GM19467 (cell line): ENCODE data around the gene HERC2.

Experiments used
- ATAC-seq: cut with Tn5 transposase; IDR thresholded peaks from one replicate; pipeline ENCODE4 v1.9.1; 2021; ENCODE audit warnings: mild to moderate bottlenecking, moderate library complexity; ENCODE audit not compliant: unreplicated experiment

The HERC2 gene

DNA sequence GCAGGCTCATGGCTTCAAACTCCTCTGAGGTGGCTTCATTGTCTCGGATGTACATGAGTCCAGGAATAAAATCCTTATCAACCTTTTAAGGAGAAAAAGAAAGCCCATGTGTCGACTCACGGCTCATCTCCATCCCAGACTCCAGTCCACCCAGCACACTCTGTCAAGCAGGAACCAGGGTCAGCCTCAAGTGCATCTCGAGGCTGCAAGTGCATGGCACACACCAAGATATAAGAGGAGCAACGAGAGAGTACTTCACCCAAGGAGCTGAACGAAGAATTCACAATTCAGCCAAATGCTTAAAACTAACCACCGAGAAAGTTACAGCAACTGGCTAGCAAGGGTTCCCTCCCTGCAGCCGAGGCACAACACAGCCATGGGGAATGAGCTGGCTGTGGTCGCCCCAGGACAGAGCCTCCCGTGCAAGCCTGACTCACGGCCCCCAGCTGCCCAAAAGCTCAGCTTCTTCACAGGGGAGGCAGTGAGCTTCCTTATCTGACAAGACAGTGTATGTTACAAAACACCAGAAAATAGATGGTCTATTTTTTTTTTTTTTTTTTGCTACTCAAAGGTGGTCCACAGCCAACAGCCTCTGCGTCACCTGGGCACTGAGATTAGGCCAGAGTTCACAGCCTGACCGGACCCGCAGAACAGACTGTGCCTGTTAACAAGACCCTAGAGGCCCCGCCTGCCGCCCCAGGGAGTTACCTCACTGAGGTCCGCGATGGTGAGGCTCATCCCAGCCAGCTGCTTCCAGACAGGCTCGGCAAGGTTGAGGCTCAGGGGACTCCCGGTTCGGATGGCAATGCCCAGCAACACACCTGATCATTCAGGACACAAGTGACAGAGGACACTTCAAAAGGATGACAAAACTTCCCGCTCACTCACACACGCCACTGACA is 207.0 kb downstream of the HERC2 start:
- no peak for ATAC-seq

DNA sequence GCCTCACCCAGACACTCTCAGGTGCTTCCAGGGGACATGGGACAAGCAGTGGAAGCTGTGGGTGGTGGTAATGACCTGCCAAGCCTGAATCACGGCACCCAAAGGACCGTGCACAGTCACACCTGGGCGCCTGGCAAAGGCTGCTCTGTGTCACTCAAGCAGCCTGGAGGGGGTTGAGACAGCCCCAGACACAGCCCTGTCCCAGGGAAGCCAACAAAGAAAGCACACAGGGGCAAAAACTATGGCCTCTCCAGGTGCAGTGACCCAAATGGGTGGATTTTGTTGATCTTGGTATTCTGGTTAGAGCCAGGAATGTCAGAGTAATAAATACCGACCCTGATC is 207.9 kb downstream of the HERC2 start:
- no peak for ATAC-seq

DNA sequence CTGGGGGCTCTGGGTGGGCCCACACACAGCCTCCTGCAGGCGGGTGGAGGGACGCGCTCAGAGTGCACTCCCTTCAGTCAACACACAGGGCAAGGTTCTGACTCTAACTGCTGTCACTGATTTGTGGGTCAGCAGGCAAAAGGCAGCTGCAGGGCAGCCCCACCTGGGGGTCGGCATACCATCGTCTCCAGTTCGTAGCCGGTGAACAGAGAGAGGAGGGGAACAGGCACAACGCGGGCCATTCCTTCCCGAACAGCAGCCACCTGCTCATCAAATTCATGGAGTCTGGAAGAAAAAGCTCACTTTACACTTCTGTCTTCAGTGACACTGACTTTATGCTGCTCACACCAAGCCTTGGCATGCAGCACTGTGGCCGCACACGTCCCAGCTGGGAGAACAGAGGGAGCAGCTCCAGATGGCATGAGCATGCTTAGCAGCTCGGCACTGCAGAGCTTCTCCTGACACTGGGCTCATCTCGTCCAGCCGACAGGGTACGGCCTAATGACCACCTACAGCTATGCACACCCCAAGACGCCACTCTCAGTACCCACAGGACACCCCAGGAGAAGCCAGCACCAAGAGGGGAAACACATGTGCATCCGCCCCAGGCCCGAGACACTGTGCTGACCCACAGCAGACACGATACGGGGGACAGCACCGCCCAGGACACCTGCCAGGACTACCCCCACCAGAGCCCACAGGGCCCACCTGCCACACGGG is 208.4 kb downstream of the HERC2 start:
- ATAC-seq = no peak

DNA sequence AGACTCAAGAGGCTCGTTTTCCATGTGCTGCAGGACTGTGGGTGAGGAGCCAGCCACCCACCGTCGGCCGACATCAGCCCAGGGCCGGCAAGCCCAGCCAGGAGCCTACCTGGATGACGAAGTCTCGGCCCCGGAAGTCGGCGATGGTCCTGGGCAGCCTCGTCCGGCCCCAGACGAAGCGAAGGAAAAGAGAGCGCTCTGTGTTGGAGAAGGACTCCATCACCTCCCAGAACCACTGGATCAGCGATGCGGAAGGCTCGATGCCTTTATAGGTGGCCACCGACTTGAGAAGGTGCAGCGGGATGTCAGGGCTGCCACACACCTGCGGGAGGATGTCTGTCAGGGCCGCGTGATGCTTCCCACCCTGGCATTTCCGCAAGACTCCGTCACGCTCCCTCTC is 209.0 kb downstream of the HERC2 start:
- no peak for ATAC-seq

DNA sequence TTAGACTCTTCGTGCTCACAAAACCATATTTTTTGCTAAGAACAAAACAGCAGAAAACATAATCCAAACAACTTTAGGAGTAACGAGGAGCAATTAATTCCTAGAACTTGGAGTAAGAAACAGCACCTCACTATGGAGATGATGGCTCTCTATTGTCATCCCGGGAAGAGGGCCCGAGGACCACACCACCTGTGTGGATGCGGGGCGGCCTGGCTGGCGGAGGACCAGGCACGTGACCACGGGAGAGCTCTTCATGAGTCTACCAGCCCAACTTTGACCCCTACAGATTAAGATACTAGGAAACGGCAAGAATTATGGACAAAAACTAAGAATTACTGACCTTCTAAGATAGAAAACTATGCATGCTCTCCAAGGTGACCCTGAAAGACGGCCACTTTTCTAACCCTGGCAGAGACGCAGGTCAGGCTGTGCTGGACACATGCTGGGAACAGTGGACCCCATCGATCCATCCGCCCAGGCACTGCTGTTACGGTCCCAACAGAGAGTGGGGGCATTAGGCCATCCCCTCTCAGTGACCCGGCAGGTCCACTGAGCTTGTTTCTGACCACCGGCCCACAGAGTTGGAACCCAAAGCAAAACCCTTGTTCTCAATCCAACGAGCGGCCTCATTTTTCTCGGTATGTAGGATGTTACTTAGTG is 209.7 kb downstream of the HERC2 start:
- ATAC-seq = no peak

DNA sequence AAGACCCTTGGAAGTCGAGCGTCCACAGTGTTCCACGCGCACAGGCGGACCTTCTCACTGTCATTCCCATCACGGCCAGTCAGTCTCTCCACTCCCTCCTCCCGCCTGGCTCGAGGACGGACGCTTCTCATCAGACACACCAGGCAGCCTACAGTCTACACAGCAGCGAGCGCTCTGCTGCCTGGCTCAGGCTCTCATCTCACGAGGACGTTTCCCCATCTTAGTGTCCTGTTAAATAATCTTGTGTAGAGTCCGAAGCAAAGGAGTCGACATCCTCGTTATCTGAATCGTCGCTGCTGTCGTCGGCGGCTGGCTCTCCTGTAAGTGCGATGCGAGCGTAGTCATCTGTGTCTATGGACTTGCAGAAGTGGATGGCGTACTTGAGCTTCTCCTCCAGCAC is 210.4 kb downstream of the HERC2 start:
- no peak for ATAC-seq

DNA sequence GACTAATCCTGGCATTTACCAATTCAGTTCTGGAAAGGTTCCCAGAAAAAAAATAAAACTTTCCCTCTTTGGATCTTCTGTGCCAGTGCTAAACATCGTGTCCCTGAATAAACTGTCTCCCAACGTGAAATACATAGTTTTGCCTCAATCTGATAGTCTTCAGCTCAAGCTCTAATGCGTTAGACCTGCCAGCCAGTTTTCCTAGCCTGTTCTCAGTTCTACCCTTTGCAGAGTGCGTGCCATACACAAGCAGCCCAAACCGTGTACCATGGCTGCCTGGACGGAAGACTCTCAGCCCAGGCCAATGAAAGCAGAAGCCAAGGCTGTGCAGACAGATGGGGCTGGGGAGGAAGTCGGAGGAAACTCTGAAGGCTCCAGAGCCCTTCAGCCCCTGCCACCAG is 211.5 kb downstream of the HERC2 start:
- no peak for ATAC-seq

DNA sequence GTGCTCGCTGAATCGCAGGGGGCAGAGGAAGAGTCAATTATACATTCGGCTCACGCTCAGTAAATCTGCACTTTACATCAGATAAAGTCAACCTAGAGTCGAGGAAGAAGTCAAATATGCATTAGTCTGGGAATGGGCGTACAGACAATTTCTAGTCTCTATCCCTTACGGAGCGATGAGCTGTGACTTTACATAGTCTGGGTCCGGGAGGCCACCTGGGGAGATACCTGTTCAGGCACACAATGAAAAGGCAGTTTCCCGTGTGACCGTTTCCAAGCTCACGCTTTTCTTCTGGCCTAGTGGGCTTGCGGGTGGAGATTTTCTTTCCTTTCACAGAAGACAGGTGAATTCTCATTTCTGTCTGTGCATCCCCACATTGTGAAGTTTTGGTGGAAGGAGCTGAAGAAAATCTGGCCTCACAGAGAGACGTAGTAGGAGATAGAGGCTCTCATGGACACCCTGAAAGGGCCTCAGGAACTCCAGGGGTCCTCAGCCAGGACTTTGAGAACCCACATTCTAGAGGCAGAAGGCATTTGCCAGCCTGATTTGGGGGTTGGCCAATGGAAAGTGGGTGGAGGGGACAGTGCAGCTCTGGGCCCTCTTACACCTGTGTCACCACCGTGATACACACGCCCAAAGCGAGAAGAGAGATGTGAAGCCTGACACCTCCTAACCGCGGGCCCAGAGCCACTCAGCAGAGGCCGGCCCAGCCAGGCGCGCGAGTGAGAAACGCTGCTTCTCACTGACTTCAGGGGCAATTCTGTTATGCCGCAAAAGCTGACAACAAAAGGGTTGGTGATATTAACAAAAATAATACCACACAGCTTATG is 212.1 kb downstream of the HERC2 start:
- no peak for ATAC-seq

DNA sequence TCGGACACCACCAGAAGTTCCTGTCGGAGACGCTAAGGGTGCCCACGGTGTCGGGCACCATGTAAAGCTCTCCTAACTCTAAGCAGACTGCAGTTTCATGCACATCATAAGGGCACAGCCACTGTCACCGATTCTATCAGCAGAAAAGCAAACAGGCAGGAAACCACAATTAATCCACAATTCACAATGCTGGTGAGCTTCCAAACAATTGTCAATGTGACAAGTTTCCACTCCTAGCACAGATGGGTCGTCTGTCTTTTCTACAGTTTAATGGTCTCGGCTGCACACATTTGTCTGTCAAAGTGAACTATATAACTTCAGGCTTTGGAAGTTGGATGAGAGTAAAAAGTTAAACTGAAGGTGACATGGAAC is 214.1 kb downstream of the HERC2 start:
- no peak for ATAC-seq

DNA sequence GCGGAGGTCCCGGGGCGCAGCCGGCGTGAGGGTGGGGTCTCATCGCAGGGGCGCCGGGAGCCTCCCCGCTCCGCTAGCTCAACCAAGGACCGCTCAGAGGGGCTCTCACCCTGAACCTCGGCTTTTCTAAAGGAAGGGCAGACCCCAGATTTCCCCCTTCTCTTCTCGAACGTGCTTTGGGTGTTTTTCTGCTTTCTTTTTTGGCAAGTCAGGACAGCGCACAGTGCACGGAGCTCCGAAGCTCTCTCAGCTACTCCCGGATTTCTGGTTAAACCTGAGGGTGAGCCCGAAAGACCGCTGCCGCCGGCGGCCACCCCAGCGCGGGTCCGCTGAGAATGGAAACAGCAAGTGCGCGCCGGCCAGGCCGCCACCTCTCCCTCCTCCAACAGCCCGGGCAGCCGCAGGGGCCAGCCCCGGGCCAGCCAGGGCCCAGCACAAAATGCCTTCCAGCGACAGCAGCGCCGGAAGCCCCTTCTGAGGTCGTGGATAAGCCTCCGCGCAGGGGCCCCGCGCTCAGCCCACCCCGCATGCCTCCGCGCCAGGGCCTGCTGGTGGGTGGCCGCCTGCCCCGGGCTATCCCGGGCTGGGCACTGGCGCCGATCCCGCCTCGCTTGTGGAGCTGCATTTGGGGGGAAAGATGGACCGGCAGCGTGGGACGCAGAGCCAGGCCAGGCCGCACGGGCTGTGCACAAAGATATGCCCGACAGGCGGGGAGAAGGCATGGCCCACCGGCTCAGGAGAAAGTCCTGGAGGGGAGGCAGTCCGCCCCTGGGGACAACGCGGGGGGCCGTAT is 214.7 kb downstream of the HERC2 start:
- ATAC-seq = no peak

DNA sequence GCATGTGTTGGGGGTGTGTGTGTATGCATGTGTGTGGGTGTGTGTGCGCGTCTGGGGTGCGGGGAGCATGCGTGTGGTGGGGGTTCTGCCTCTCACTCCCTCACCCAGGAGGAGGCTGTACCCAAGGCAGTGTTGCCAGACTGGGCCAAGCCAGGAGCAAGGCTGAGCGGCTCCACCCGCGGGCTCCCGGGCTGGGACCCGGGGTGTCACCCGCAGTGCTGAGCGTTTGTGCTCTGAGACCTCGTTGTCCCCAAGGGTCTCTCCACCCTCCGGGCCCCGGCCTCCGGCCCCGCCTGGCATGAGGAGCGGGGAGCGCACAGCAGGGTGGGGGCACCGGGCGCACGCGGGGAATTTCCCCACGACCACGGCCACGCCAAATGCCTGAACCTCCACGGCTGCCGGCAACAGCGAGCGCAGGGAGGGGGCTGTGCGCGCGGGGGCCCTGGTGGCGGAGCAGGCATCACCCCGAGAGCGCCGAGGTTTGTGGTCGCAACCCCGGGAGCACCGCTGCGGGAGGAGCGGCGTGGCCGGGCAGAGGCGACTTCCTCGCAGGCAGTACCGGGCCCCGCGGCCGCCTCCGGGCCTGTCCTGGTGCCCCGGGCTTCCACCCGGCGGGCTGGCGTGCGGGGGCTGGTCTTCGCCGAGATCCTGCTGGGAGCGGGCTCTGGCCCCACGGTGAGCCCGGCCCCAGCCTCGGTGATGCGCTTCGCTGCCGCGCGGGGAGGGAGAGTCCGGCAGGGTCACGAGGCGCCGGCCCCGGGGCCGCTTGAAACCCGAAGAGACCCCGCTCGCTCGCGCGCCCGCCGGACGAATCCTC is 215.5 kb downstream of the HERC2 start:
- no peak for ATAC-seq

DNA sequence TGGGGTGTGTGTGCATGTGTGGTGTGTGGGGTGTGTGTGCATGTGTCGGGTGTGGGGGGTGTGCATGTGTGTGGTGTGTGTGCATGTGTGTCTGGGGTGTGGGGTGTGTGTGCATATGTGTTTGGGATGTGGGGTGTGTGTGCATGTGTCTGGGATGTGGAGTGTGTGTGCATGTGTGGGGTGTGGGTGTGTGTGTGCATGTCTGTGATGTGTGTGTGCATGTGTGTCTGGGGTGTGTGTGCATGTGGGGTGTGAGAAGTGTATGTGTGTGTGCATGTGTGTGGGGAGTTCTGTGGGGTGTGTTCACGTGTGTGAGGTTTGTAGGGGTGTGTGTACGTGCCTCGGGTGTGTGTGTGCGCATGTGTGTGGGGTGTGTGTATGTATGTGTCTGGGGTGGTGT is 216.2 kb downstream of the HERC2 start:
- ATAC-seq = no peak

DNA sequence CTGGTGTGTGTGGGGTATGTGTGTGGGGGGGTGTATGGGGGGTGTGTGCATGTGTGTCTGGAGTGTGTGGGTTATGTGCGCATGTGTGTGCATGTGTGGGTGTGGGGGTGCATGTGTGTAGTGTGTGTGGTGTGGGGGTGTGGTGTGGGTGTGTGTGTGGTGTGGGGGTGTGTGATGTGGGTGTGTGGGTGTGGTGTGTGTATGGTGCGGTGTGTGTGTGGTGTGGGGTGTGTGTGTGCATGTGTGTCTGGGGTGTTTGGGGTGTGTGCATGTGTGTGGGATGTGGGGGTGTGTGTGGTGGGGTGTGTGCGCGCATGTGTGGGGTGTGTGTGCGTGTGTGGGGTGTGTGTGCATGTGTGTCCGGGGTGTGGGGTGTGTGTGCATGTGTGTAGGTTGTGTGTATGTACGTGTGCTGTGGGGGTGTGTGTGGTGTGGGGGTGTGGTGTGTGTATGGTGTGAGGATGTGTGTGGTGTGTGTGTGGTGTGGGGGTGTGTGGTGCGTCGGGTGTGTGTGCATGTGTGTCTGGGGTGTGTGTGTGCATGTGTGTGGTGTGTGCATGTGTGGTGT is 216.7 kb downstream of the HERC2 start:
- no peak for ATAC-seq

DNA sequence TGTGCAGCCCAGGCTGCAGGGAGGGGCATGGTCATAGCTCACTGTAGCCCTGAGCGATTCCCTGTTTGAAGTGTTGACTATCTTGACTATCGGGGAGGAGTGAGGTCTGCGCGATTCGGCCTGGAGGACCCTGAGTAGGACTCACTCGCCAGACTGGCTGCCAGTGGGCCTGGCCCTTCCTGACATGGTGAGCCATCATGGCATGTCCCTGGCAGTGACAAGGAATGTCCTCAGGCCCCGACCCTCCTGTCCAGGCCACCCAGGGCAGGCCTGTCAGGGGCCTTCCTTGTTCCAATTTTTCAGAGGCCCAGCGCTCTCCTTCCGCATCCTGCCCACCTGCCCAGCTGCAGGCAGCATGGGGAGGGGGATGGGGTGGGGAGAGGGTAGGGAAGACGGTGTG is 217.7 kb downstream of the HERC2 start:
- ATAC-seq = no peak

DNA sequence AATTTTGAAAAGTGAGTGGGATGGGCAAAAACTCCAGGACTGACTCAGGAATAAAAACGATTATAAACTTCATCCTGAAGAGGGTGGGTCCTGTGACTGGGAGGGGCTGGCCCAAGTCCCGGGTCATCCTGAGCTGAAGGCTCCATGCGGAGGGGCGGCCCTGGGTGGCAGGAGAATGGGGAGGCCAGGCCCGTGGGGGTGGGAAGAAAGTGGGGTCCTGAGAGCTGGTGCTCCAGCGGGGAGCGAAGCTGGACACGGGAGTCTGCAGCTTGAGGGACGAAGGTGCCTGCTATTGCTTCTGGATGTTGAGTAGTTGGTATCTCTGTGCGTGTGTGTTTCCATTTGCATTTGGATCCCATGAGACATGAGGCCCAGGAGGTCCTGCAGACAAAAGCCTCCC is 218.1 kb downstream of the HERC2 start:
- ATAC-seq = no peak

DNA sequence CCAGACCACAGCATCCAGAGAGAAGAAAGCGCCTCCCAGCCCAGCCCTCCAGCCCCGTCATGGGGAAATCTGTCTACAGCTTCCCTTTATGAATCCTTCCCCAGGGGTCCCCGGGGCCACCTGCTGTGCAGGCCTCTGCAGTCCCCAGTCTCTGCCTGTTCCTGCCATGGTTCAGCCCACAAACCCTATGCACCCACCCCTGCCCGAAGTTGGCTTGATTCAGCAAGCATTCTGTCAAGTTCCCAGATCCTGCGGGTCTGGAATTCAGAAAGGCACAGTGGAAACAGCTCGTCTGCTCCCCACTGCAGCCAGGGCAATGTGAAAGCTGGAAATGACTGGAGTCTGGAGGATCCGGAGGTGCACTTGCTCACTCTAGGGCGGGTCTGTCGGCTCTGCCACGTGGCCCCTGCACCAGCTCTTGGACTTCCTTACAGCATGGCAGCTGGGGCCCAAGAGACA is 220.0 kb downstream of the HERC2 start:
- no peak for ATAC-seq

DNA sequence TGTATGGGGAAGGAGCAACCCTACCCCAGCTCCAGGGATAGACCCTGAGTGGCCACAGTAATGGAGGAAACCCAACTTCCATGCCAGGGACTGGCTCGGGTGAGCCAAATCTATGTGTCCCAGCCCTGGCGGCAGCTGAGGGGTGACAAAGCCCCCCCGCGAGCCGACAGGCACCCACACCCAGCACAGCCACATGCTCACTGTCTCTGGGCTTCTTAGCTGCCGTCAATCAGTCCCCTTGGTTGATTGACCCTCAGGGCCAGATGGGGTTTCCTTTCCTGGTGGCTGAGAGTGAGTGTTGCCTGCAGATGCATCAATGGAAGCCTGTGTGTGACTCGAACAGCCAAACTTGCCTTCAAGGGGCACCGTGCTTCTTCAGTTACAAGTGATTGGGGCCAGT is 220.8 kb downstream of the HERC2 start:
- ATAC-seq = no peak

DNA sequence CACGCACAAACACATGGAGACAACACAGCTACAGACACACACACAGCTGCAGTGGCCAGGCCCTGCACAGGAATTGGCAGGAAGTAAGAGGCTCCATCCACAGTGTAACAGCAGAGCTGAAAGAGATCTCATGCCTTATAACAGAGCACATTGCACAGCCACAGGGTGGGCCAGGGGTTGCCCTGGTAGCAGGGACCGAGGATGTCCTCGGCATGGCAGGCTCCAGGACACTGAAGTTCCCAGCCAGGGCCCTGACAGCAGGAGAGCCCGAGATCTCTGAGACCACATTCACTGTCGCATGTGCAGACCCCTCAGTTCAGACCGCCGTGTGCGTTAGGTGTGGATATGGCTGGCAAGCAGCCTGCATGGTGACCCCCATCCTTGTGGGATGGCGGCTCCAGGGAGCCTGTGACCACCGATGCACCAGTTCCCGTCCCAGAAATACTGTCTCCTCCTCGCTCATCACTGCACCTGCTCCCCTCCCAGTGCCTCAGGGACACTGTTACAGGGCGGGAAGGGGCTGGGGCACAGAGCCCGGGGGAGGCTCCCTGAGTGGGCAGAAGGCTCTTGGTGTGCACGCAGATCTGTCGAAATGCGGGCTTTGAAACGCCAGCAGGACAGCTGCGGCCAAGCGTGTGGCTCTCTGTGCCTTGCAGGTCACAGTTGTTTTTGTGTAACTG is 221.3 kb downstream of the HERC2 start:
- ATAC-seq = no peak
